22Rv1 (cell line): ENCODE results near the gene NRK.
"Not testable (repeated sequence)": the region's sequence is repeated elsewhere in the genome, so short reads cannot be mapped to it uniquely, and the experiment has no call there.

Source experiments
- H3K27ac ChIP-seq: fragments of 450-650 bp; 2 replicates; pipeline ENCODE4 v1.5.1; 2017
- ZFX ChIP-seq: fragments of 450-650 bp; IDR thresholded peaks from 2 replicates; pipeline ENCODE4 v1.6.1; 2017; ENCODE audit warnings: antibody characterized with exemption, borderline replicate concordance
- TF ChIP-seq, protein P1 (sequence below): fragments of 450-650 bp; IDR thresholded peaks from 2 replicates; pipeline ENCODE4 v1.5.1; 2017; ENCODE audit warnings: mild to moderate bottlenecking

Gene NRK

DNA sequence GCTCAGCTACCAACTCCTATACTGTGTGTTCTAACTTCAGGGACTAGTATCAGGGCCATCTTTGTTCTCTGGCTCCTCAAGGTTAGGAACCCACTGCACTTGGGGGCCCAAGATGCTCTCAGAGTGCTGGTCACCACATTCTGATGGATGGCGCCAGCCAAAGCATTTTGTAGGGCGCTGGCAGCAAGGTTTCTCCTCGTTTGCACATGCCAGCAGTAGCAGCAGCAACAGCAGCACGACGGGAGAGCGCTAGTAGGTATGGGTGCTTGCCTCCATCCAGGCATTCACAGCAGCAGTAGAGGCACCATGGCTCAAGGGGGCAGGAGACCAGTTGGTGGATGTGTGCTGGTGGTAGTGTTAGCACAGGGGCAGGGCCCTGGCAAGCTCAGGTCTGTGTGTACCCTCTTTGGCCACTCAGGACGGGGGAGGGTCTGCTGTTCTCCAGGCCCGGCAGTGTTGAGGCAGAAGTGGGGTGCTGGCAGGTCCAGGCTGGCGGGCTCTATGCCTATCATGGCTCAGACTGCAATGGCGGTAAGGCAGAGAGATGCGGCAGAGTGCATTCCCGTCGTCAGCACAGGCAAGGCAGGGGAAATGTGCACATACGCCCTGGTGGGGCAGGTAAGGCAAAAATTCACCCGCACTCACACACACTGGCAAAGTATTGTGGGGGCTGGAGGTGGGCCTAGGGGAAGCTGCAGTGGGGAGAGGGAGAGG, 159.6 kb downstream of the NRK start:
- TF ChIP-seq, protein P1, sequence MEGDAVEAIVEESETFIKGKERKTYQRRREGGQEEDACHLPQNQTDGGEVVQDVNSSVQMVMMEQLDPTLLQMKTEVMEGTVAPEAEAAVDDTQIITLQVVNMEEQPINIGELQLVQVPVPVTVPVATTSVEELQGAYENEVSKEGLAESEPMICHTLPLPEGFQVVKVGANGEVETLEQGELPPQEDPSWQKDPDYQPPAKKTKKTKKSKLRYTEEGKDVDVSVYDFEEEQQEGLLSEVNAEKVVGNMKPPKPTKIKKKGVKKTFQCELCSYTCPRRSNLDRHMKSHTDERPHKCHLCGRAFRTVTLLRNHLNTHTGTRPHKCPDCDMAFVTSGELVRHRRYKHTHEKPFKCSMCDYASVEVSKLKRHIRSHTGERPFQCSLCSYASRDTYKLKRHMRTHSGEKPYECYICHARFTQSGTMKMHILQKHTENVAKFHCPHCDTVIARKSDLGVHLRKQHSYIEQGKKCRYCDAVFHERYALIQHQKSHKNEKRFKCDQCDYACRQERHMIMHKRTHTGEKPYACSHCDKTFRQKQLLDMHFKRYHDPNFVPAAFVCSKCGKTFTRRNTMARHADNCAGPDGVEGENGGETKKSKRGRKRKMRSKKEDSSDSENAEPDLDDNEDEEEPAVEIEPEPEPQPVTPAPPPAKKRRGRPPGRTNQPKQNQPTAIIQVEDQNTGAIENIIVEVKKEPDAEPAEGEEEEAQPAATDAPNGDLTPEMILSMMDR: no peak
- no peak for TF ChIP-seq ZFX
- H3K27ac ChIP-seq: no peak overlapping the region

DNA sequence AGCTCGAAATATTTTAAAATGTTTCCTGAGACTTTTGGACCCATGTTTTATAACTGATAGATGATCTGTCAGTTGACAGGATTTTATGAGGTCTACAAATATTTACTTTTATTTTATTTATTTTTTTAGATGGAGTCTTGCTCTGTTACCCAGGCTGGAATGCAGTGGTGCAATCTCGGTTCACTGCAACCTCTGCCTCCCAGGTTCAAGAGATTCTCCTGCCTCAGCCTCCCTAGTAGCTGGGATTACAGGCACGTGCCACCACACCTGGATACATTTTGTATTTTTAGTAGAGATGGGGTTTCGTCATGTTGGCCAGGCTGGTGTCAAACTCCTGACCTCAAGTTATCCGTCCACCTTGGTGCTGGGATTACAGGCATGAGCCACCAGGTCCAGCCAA, 166.1 kb downstream of the NRK start:
- not testable (repeated sequence) for H3K27ac ChIP-seq

- no peak for TF ChIP-seq ZFX
- TF ChIP-seq, protein P1: no peak
- H3K27ac ChIP-seq: no peak overlapping the region
Observed at GRCh38 chrX:105999294-105999693, 177.0 kb downstream of the NRK start.

DNA sequence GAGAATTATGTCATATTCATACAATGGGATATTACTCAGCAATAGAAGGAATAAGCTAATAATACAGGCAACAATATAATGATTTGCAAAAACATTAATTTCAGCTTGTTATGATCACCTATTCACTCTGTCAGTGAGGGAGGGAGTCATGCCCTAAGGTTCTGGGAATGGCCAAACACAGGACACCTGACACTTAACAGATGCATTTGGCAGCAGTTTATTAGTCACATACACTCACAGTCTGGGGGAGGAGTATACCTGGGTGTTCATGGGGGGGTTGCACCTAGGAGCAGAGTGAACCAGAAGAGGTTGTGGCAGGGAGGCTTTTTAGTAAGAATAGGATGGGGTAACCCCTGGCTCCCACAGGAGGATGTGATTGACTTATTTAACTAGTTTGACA, 177.9 kb downstream of the NRK start:
- no peak for TF ChIP-seq ZFX
- TF ChIP-seq, protein P1: no peak
- no peak overlapping the region for H3K27ac ChIP-seq

GRCh38 chrX:106000609-106001008, 178.3 kb downstream of the NRK start:
- not testable (repeated sequence) for H3K27ac ChIP-seq

GRCh38 chrX:106005684-106006083, 183.3 kb downstream of the NRK start:
- H3K27ac ChIP-seq: no peak overlapping the region
- TF ChIP-seq ZFX: no peak
- TF ChIP-seq, protein P1: no peak

GRCh38 chrX:106007815-106008214, 185.5 kb downstream of the NRK start:
- no peak overlapping the region for H3K27ac ChIP-seq
- TF ChIP-seq, protein P1: no peak
- no peak for TF ChIP-seq ZFX
